HEK293T (cell line): Measurements from ENCODE around the gene PRR22.

Experiments
- BHLHE40 ChIP-seq: fragments of 450-650 bp; IDR thresholded peaks from 2 replicates; pipeline ENCODE4 v1.6.1; 2016; ENCODE audit warnings: mild to moderate bottlenecking, moderate library complexity, borderline replicate concordance
- CTBP1 ChIP-seq: fragments of 450-650 bp; IDR thresholded peaks from 2 replicates; pipeline ENCODE4 v1.6.1; 2016; ENCODE audit warnings: borderline replicate concordance
- FOXK2 ChIP-seq: fragments of 450-650 bp; IDR thresholded peaks from 2 replicates; pipeline ENCODE4 v1.6.1; 2016; ENCODE audit warnings: mild to moderate bottlenecking
- FOXM1 ChIP-seq: fragments of 450-650 bp; IDR thresholded peaks from 2 replicates; pipeline ENCODE4 v1.6.1; 2017; ENCODE audit warnings: mild to moderate bottlenecking, borderline replicate concordance
- LEF1 ChIP-seq: fragments of 450-650 bp; IDR thresholded peaks from 2 replicates; pipeline ENCODE4 v1.6.1; 2017; ENCODE audit warnings: mild to moderate bottlenecking, borderline replicate concordance
- NFRKB ChIP-seq: fragments of 450-650 bp; IDR thresholded peaks from 2 replicates; pipeline ENCODE4 v1.6.1; 2016; ENCODE audit warnings: mild to moderate bottlenecking, moderate library complexity
- PKNOX1 ChIP-seq: fragments of 450-650 bp; IDR thresholded peaks from 2 replicates; pipeline ENCODE4 v1.6.1; 2016
- SP1 ChIP-seq: fragments of 450-650 bp; IDR thresholded peaks from 2 replicates; pipeline ENCODE4 v1.6.1; 2017

- TF ChIP-seq BHLHE40 (no peak), NFRKB (no peak), FOXM1 (no peak), LEF1 (no peak), SP1 (no peak), PKNOX1 (no peak), FOXK2 (no peak), CTBP1 (no peak)
Observed at GRCh38 chr19:5801796-5802619, 17.5 kb upstream of the PRR22 start.
